Measurements from ENCODE around the gene MEAK7.

DNA sequence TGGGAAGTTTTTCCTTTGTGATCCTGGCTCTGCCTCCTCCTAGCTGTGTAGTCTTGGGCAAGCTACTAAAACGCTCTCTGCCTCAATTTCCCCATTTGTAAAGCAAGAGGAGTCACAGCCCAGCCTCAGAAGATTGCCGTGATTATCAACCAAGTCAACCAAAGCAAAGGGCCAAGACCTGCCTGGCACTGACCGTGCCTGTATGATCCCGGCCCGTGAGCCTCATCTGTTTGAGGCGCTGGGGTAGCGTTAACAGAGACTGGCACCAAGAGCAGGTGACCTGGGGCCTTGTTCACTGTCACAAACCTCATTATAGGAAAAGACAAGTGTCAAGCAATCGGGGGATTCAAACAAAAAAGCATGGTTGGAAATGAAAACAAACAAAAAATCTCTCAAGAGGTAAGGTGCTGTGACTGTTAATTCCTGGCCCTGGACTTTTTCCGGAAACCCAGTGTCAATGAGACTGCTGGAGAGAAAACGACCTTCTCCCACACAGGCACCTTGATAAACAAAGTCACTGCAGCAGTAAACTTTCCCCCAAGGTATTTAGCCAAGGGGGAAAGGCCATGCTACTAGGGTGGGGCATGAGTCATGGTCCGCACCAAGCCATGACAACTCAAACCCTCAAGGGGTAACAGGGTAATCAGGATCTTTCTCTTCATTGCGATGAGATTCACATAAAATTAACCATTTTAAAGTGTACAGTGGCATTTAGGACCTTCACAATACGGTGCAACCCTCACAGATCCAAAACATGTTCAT lies 5.4 kb downstream of the MEAK7 start:
- no peak for TF ChIP-seq CTCF (conservative IDR thresholded peaks at IDR 0.05; ENCODE audit: low read depth, low read length)
- TF ChIP-seq EZH2phosphoT487 (IDR thresholded peaks at IDR 0.05; ENCODE audit: borderline replicate concordance, low read length), result no peak
- no peak for TF ChIP-seq EZH2 (IDR thresholded peaks at IDR 0.05; ENCODE audit: low read length, unreplicated experiment)
